ENCODE data around the gene SSH3. TPM values are rescaled to one million over a fixed set of nuclear protein-coding genes. Genes with fewer than 3 reads are reported as not detected.

Gene SSH3
- total RNA-seq, 2 donors from 2014 or later = 70.9 to 101 TPM

- DNase-seq (ENCODE audit: low spot score) = peak; percentile 98
- peaks cover 25% of the 10 kb centered on the region for H3K4me1 ChIP-seq (replicated peaks)
- peak within 1 kb of the TSS; percentile 99 to 100 for H3K27ac ChIP-seq
- TF ChIP-seq POLR2A (IDR thresholded peaks at IDR 0.05) (peak; percentile 95), CTCF (IDR thresholded peaks at IDR 0.05) (no peak), POLR2AphosphoS5 (IDR thresholded peaks at IDR 0.05) (peak; percentile 93)
- H3K27me3 ChIP-seq (replicated peaks; ENCODE audit: insufficient read depth) = no peaks in the 10 kb centered on the region
- WGBS = 1% methylated on average over 35 of the region's 37 CpGs
- intact Hi-C loops (cut with DNase I) = loop anchor here (2.0 to 10.0 kb wide), 2 partner anchors 21 to 151 kb away; partner anchors contain the start of genes CDK2AP2 and PITPNM1
- H3K36me3 ChIP-seq = no peaks in the 10 kb centered on the region
- peak within 1 kb of the TSS; percentile 76 to 81 for H3K4me3 ChIP-seq
- H3K9me3 ChIP-seq = no peaks in the 10 kb centered on the region
These were observed 50.2 kb downstream of the SSH3 start, which contains the start of gene POLD4 for GRCh38 chr11:67353317-67354074. POLD4 (minus strand) TSS chr11:67353546; CDS start chr11:67353399, 147 bp downstream.

GRCh38 chr11:67354075-67355022, 51.0 kb downstream of the SSH3 start:
- DNase-seq (ENCODE audit: low spot score) = no peak
- no peaks in the 10 kb centered on the region for H3K36me3 ChIP-seq
- H3K9me3 ChIP-seq = no peaks in the 10 kb centered on the region
- intact Hi-C loops (cut with DNase I) = loop anchor here (10.0 kb wide), 1 partner anchor 150 kb away; the partner anchor contains the start of genes CDK2AP2 and PITPNM1
- 26% methylated on average over 8 of the region's 8 CpGs for WGBS
- peak overlapping the region; percentile 76 to 81 for H3K4me3 ChIP-seq
- H3K27me3 ChIP-seq (replicated peaks; ENCODE audit: insufficient read depth) = no peaks in the 10 kb centered on the region
- TF ChIP-seq POLR2AphosphoS5 (IDR thresholded peaks at IDR 0.05) (no peak), POLR2A (IDR thresholded peaks at IDR 0.05) (no peak), CTCF (IDR thresholded peaks at IDR 0.05) (no peak)
- peak overlapping the region; percentile 99 to 100 for H3K27ac ChIP-seq
- H3K4me1 ChIP-seq (replicated peaks) = peaks cover 25% of the 10 kb centered on the region

- no peak for DNase-seq (ENCODE audit: low spot score)
These were observed 51.9 kb downstream of the SSH3 start for GRCh38 chr11:67355023-67355793.

More at GRCh38 chr11:67355023-67355793, 51.9 kb downstream of the SSH3 start:
- Histone ChIP-seq H3K36me3 (no peaks in the 10 kb centered on the region), H3K27me3 (replicated peaks; ENCODE audit: insufficient read depth) (no peaks in the 10 kb centered on the region), H3K27ac (peak overlapping the region; percentile 99 to 100), H3K4me1 (replicated peaks) (peaks cover 25% of the 10 kb centered on the region), H3K4me3 (no peak overlapping the region), H3K9me3 (no peaks in the 10 kb centered on the region)
- intact Hi-C loops (cut with DNase I) = loop anchor here (10.0 kb wide), 1 partner anchor 150 kb away; the partner anchor contains the start of genes CDK2AP2 and PITPNM1
- no peak for TF ChIP-seq CTCF (IDR thresholded peaks at IDR 0.05)
- TF ChIP-seq POLR2A (IDR thresholded peaks at IDR 0.05) = no peak
- no peak for TF ChIP-seq POLR2AphosphoS5 (IDR thresholded peaks at IDR 0.05)
- WGBS = 60% methylated on average over 11 of the region's 11 CpGs

Data from prostate gland (tissue), 2 donors.